HPDE6-E6E7 (cell line): ENCODE results near the gene EEF2.
"Not testable (repeated sequence)": the region's sequence is repeated elsewhere in the genome, so short reads cannot be mapped to it uniquely, and the experiment has no call there.

Experiments used
- DNase-seq: peaks from one replicate; pipeline ENCODE4 v3.0.0; 2011; ENCODE audit warnings: missing footprints; ENCODE audit errors: extremely low spot score

Gene EEF2

DNA sequence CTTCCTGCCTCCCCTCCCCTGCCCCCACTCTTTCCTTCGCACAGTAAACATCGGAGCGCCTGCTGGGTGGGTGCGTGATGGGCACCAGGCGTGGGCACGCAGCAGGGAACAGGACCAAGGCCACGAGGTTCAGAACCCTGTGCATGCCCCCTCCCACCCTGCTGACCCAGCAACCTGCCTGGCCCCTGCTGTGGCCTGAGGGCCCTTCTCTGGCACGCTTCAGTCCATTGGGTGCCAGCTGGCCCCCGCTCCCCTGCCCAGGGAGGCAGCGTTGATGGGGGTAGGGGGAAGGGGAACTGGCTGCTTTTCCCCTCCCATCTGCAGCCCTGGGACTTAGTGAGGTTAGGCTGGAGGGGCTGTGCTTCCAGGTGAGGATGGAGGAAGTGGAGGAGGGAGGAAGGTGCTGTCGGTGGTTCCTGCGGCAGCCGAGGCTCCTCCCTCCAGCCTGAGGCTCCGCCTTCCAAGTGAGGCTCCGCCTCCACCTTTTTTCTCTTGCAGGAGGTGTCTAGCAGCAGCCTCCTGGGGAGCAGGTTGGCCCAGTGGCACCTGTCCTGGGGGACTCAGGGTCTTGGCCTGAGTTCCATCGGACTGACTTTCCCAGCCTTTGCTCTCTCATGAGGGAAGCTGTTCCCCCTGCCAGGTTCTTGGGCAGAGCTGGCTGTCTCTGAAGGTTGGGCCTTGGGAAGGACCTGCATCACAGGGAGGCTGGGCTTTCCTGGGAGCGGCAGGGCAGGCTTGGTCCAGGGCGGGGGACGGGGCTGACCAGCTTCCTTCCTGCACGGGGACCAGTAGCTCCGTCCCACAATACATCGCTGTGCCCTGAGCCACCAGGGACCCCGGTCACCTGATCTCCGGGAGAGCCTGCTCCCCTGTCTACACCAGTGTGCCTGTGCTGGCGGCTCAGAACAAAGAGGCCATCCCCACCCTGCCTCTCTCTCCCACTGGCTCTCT is 29.6 kb upstream of the EEF2 start:
- DNase-seq: no peak

DNA sequence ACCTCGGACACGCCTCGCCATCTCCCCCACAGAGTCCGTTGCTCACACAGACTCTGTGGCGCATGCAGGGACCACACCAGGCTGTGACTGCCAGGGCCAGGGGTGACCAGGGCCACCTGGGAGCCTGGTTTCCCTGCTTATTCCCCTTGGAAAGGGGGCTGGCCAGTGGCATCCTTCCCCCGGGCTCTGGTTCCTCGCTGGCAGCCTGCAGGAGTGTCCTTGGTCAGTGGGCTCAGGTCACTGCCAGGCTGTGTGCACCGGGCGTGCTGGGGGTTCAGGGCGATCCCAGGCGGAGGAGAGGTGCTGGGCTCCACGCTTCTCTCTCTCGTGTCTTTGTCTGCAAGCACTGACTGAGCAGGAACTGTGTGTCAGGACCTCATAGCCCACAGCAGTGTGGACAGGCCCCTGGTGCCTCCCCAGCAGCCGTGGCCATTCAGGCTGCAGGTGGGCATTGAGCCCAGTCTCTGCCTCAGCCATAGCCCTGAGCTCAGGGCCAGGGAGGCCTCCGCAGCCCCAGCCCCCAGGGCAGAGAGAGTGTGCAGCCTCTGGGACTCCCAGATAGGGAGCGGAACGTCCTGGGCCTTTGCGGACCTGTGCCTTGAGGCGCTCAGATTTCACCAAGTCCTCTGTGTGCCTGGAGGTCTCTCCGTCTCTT is 28.8 kb upstream of the EEF2 start:
- DNase-seq: no peak

DNA sequence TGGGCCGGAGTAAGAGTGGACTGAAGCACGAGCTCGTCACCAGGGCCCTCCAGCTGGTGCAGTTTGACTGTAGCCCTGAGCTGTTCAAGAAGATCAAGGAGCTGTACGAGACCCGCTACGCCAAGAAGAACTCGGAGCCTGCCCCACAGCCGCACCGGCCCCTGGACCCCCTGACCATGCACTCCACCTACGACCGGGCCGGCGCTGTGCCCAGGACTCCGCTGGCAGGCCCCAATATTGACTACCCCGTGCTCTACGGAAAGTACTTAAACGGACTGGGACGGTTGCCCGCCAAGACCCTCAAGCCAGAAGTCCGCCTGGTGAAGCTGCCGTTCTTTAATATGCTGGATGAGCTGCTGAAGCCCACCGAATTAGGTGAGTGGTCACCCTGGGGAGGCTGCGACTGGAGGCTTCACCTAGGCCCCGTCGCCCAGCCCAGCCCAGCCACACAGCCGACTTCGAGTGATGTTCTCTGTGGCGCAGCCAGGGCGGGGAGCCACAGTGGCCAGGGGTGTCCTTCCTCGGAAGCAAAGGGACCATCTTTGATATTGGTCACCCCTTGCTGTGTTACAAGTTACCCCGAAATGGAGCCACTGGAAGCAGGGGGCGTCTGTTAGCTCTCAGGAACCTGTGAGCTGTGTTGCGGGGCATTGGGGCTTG is 27.8 kb upstream of the EEF2 start:
- no peak for DNase-seq

DNA sequence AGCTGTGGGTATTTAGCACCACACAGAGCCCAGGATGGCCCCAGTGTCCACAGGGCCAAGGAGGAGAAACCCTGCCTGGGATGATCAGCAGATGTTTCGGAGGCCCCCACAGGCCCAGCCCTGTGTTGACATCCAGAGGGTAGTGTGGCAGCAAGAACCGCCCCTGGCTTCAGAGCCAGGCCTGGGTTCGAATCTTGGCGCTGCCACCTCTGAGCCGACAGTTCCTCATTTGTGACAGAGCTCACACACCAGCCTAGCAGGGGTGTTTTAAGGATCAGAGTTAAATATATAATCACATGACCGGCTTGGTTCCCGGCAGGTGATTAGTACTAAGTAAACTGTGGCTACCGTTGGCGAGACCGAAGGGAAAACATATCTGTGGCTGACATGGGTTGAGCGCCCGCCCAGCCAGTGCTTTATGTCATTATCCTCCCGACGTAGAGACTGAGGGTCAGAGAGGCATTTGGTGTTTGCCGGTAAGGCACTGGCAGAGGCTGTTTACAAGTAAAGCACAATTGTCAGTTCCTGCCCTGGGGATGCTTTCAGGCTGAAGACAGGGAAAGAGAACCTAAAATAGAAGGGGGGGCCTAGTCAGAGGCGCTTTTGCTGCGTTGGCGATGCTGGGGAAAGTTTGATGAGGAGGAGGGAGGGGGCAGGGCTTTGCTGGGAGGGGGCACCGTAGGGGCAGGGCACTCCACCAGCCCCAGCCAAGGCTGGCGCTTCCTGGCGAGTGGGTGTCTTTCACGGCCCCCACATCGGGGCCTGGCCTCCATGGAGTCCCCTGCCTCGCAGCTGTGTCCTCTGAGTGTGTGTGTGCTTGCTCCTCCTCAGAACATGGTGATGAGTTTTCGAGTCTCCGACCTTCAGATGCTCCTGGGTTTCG is 27.1 kb upstream of the EEF2 start:
- no peak for DNase-seq

DNA sequence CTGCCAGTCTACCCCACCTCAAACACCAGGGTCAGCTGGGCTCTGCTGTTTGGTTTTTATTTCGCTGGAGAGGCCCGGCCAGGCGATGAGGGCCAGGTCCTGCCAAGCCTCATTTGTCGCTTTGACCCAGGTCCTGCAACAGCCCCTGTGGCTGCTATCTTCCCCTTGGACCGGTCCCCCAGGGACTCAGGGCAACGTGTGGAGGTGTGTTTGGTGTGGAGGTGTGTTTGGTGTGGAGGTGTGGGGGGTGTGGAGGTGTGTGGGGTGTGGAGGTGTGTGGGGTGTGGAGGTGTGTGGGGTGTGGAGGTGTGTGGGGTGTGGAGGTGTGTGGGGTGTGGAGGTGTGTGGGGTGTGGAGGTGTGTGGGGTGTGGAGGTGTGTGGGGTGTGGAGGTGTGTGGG is 26.2 kb upstream of the EEF2 start:
- DNase-seq: not testable (repeated sequence)

DNA sequence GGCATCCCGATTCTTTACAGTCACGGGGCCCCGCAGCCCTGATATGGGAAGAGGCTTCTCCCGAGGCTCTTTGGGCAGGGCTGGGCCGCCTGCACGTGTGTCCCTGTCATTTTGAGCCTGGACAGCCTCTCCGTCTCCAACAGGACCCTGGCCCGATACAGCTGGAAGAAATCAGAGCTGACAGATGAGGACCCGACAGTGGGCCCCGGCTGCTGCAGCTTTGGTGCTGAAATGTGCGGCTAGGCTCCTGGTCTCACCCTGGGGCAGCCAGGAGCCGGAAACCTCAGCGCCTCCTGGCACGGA is 25.5 kb upstream of the EEF2 start:
- no peak for DNase-seq

DNA sequence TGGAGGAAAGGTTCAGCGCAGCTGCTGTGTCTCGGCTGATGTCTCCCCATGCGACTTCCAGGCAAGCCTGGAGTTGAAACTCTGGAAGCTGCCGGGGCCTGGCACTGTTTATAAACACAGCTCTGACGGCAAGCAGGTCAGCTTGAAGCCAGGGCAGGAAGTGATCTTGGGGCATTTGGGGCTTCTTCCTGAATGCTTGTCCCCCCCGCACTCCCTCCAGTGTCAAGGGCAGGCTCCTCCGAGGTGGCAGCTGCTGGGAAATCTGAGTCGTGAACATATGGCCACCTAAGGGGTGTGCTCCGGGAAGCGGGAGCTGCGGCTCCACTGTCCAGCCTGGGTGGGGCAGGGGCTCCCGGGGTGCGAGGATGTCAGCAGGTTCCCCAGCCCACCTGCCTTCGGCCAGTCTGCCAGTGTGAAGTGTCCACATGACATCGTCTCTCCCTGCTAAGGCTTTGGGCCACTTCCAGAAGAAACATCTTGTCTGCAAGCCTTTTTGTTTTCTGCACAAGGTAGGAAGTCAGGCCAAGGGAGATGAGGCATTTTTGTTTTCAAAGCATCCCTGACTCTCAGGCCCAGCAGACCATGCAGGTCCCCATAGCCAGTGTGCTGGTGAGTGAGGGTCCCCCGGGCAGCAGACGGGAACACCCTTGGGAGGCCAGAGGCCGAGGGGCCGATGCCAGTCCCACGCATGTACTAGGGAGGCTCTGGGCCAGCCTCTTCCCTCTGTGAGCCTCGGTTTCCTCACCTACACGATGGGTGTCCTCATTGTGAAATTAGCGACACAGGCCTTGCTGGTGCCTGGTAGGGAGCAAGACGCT is 24.9 kb upstream of the EEF2 start:
- DNase-seq: no peak

DNA sequence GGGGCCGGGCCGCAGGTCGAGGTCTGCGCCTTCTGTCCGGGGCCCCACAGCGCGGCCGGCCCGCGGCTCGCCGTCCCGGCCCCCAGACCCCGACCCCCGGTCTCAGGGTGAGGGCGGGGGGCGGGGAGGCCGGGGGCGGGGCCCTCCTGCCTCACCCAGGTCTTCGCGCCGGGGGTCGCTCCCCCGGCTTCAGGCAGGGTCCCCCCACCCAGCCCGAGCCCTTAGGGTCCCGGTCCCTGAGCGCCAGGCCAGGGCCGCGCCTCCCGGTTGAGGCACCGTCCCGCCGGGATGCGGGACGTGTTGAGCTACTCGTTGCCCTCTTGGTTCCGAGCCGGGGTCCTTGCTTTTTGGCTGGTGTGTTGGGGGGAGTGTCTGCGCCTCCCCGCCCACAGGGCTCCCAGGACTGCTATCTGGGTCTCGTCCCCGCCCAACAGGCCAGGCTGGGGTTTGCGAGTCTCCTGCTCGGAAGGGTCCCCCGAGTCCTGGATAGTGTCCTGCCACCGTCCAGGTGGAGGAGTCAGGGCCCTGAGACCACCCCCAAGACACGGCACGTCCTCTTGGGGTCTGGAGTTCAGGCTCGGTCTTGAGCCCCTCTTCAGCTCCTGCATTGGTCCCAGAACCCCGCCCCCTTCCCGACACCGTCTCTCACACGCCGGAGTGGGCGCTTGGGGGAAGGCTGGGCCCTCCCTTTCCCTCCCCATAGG is 22.7 kb upstream of the EEF2 start:
- no peak for DNase-seq

DNA sequence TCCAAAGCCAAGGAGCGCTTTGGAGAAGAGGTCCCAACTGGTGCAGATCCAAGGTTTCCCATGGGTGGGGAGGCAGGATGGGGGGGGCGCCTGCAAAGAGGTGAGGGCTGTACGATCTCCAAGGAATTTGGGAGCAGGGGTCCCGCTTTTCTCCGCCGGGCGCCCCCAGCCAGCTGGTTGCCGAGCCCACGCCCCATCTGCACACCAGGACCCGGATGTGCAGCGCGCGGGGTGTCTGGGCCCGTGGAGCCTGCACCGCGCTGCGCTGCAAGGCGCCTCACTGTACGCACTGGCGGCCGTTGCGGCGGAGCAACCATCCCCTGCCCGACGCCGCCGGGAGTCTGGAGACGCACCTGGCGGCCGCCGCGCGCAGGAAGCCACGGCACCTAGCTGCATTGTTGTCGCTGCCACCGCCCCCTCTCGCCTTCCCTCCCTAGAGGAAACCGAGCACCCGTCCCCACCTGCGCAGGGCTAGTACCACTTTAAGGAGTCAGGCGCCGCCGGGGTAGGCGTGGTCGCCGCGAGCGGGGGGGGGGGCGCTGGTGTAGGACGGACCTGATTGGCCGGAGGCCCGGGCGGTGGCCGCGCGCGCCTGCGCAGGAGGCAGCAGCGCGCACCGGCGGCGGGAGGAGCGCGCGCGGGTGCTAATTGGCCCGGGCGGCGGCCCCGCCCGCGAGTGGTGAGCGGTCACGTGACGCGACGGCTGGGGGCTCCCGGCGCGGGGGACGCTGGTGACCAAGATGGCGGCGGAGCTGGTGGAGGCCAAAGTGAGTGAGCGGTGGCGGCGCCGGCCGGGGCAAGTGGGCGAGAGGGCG is 22.0 kb upstream of the EEF2 start, which contains the start of gene PIAS4:
Gene PIAS4 (plus strand): TSS at position 716 of the 815 bp plus-strand sequence. CDS start 25 bp downstream, at position 741.
- DNase-seq: peak; percentile 94

DNA sequence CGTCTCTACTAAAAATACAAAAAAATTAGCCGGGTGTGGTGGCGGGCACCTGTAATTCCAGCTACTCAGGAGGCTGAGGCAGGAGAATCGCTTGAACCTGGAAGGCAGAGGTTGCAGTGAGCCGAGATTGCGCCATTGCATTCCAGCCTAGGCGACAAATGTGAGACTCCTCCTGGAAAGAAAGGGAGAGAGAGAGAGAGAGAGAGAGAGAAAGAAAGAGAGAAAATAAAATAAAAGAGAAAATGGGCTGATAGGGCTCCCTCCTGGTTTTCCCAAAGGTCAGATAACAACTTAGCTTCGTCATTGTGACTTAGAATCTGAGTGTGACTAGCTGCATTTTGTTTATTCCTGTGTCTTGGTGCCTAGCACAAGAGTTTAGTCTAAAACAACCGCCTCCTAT is 20.2 kb upstream of the EEF2 start:
- DNase-seq: not testable (repeated sequence)

DNA sequence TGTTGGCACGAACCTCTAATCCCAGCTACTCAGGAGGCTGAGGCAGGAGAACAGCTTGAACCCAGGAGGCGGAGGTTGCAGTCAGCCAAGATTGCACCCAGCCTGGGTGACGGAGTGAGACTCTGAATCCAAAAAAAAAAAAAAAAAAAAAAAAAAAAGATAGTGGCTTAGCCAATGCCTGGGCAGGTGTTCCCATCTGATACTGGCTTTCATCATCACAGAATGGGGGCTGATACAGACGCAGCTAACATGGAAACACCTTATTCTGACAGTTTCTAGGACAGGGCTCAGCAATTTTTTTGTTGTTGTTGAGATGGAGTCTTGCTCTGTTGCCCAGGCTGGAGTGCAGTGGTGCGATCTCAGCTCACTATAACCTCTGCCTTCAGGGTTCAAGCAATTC is 15.5 kb upstream of the EEF2 start:
- not testable (repeated sequence) for DNase-seq

DNA sequence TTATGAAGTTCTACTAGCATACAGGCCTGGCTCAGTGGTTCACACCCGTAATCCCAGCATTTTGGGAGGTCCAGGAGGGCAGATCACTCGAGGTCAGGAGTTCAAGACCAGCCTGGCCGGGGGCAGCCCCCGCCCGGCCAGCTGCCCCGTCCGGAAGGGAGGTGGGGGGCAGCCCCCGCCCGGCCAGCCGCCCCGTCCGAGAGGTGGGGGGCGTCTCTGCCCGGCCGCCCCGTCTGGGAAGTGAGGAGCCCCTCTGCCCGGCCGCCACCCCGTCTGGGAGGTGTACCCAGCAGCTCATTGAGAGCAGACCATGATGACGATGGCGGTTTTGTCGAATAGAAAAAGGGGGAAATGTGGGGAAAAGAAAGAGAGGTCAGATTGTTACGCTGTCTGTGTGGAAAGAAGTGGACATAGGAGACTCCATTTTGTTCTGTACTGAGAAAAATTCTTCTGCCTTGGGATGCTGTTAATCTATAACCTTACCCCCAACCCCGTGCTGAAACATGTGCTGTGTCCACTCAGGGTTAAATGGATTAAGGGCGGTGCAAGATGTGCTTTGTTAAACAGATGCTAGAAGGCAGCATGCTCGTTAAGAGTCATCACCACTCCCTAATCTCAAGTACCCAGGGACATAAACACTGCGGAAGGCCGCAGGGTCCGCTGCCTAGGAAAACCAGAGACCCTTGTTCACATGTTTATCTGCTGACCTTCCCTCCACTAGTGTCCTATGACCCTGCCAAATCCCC is 13.6 kb upstream of the EEF2 start:
- DNase-seq: not testable (repeated sequence)

DNA sequence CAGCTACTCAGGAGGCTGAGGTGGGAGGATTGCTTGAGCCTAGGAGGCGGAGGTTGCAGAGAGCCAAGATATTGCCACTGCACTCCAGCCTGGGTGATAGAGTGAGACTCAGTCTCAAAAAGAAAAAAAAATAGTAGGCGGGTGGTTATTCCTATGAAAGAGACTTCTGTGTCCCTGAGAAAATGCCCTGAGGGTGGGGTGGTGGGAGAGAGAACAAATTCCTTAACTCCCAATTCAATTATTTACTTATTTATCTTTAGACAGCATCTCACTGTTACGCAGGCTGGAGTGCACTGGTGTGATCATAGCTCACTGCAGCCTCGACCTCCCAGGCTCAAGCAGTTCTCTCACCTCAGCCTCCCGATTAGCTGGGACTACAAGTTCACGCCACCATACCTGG is 10.3 kb upstream of the EEF2 start:
- DNase-seq: no peak

DNA sequence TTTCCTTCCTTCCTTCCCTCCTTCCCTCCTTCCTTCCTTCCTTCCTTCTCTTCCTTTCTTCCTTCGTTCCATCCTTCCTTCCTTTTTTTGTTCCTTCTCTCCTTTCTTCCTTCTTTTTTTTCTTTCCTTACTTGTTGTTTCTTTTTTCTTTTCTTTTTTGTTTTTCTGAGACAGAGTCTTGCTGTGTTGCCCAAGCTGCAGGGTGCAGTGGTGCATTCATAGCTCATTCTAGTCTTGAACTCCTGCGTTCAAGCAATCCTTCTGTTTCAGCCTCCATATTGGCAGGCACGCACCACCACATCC is 5.5 kb upstream of the EEF2 start:
- DNase-seq: no peak

DNA sequence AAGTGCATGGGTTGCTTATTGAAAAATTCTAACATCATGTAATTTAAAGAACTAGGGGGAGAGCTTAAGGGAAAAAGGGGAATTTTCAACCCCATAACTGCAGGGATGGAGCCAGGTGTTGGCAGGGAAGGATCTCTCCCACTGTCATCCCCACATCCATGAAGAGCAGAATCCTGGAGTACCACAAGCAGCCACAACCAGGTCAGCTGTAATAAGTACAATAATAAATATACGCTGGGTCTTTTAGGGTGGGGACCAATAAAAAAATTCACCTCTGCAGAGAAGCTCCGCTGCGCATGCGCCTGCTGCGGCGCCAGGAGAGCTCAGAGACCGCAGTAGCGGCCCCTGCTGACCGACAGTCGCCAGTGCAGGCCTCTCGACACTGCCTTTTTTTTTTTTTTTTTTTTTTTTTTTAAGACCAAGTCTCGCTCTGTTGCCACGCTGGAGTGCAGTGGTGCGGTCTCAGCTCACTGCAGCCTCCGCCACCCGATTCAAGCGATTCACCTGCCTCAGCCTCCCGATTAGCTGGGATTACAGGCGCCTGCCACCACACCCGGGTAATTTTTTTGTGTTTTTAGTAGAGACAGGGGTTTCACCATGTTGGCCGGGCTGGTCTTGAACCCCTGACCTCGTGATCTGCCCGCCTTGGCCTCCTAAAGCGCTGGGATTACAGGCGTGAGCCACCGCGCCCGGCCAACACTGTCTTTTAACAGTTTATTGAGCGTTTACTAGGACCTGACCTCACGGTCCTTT is 2.5 kb upstream of the EEF2 start:
- DNase-seq: peak; percentile 79

DNA sequence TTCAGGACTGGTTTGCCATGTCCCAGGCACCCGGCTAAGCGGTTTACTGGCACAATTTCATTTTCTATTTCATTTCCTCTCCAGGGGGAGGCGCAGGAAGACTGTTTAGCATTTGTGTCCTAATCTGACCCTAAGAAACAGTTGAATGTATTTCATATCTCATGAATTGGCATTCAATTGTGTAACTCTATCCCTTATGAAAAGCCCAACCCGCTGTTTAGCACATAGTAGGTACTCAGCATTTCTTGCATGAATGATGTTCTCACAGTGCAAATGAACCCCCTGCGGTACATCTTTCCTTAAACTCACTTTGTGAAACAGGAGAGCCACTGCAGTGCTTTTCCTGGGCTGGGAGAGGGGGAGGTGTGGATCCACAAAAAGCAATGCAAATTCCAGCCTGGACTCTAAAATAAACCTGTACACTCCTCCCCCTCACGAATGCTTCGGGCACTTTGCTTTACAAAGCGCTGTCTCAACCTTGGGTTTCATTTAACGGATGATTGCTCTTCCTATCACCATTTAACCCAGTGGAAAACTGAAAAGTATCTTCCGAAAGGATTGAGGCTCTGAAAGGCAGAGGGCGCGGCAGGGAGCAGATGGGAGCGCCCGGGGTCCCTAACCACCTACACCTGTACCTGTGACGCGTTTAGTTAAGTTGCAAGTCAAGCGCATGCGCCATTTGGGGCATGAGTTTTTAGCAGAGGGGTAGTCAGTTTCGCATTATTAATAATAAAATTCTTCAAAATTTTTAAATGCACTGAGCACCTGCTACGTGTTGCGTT is 1.2 kb upstream of the EEF2 start:
- DNase-seq: no peak

DNA sequence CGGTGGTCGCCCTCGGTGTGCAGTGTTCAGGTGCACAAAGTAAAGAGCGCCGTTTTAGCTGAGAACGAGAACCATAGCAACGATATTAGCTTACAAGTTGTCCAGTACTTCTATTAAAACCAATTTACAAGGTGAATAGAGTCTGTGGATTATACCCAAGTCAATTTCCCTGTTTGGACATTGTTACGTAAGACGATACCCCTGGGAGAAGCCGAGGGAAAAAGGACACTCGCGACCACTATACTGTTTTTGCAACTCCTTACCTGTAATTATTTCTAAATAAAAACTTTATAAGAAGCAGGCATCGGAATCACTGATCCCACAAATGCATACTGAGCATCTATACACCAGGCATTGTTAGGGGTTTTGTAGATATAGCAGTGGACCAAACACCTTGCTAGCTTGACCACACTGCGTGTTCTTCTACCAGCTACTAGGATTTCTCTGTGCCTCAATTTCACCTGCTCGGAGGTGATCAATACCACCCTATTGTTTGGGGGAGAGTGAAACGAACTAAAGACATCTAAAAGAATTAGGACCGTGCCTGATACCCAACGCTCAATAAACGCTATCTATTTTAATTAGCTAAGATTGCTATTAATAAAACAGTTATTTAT is 488 bp upstream of the EEF2 start:
- DNase-seq: no peak
